ENCODE data around the gene ELK4. TPM values are rescaled to one million over a fixed set of nuclear protein-coding genes. Genes with fewer than 3 reads are reported as not detected.

ELK4 gene
- total and polyA plus RNA-seq, 2 of the 13 experiments (the other 11 are each of a cell fraction or from before 2014, with no cell fraction given), result 8.3 to 13.1 TPM

DNA sequence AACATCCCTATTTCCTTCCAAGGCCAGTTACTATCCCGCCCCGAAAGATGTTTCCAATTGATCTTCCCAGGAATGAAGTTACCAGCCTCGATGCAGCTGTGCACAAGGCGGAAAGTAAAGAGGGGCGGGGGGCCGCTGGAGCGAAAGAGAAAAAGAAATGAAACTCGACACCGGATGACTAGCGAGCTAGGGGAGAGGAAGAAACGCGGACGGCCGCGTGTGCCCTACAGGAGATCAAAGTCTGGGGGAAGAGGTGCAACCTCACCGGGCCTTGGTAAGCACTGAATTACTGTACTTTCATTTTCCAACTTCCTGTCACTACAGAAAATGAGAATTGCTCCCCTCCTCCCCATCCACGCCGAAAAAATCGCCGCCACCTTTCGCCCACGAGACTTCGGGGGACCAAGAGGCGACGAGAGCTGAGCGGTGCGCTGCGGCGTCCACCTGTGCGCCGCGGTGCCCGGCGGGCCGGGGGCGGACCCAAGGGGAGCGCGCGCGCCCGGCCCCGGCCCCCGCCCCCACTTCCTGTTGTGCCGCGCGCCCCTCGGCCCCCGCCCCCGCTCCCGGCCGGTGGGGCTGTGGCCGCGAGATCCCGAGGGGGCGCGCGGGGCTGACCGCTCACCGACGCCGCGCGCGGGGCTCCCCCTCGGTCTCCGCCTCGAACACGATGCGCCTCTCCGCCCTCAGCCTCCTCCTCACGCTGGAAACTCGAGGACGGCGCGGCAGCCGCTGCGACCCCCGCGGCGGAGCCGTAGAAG is 622 bp downstream of the ELK4 start (continued):
- 0 out of 2 replicates have a peak, but pooled peaks have one; percentile 52 for TF ChIP-seq ZNF264 (CRISPR knock-in tag; IDR thresholded peaks at IDR 0.05)
- no peak for TF ChIP-seq ZNF546 (CRISPR knock-in tag; conservative IDR thresholded peaks at IDR 0.05)
- TF ChIP-seq KDM6A (CRISPR knock-in tag; IDR thresholded peaks at IDR 0.05; ENCODE audit: low read depth), result no peak; the same call in 1 of the 2 replicates
- TF ChIP-seq HNF4G (IDR thresholded peaks at IDR 0.05; ENCODE audit: borderline replicate concordance, low read depth, low read length), result peak; percentile 63; the same call in 1 of the 2 replicates
- peak; percentile 49; the same call in 1 of the 2 replicates for TF ChIP-seq HNF4G (CRISPR knock-in tag; IDR thresholded peaks at IDR 0.05; ENCODE audit: borderline replicate concordance, low read depth)
- TF ChIP-seq ELF1 (CRISPR knock-in tag; IDR thresholded peaks at IDR 0.05), result peak; percentile 33; the same call in 1 of the 2 replicates
- no peak for TF ChIP-seq PLSCR1 (CRISPR knock-in tag; IDR thresholded peaks at IDR 0.05; ENCODE audit: borderline replicate concordance)
- TF ChIP-seq ASH2L (IDR thresholded peaks at IDR 0.05; ENCODE audit: insufficient read length, low read depth, low read length), result peak; percentile 92
- TF ChIP-seq, protein P1, sequence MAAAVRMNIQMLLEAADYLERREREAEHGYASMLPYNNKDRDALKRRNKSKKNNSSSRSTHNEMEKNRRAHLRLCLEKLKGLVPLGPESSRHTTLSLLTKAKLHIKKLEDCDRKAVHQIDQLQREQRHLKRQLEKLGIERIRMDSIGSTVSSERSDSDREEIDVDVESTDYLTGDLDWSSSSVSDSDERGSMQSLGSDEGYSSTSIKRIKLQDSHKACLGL (CRISPR knock-in tag; IDR thresholded peaks at IDR 0.05), result no peak
- peak; percentile 13; the same call in 1 of the 2 replicates for TF ChIP-seq FOXK1 (CRISPR knock-in tag; IDR thresholded peaks at IDR 0.05; ENCODE audit: borderline replicate concordance, low read depth)
- TF ChIP-seq IRX3 (CRISPR knock-in tag; IDR thresholded peaks at IDR 0.05; ENCODE audit: borderline replicate concordance, low read depth), result no peak
- no peak for TF ChIP-seq SRSF1 (optimal IDR thresholded peaks at IDR 0.05; ENCODE audit: low read depth, low read length)
- no peak for TF ChIP-seq MYNN (CRISPR knock-in tag; IDR thresholded peaks at IDR 0.05; ENCODE audit: low read depth)
- peak; percentile 32 for TF ChIP-seq YY1 (IDR thresholded peaks at IDR 0.05; ENCODE audit: insufficient read depth, insufficient replicate concordance, low read depth, low read length)
- no peak for TF ChIP-seq NFIC (IDR thresholded peaks at IDR 0.05; ENCODE audit: low read length)
- TF ChIP-seq ZNF441 (CRISPR knock-in tag; IDR thresholded peaks at IDR 0.05; ENCODE audit: borderline replicate concordance), result peak; percentile 53; the same call in 1 of the 2 replicates
- 0 out of 2 replicates have a peak, but pooled peaks have one; percentile 18 for TF ChIP-seq NCOA2 (CRISPR knock-in tag; IDR thresholded peaks at IDR 0.05)
- TF ChIP-seq NR2F2 (IDR thresholded peaks at IDR 0.05; ENCODE audit: borderline replicate concordance, low read depth), result peak; percentile 9; the same call in 1 of the 2 replicates
- TF ChIP-seq SRSF9 (IDR thresholded peaks at IDR 0.05; ENCODE audit: borderline replicate concordance, insufficient read depth, low read depth, low read length, poor library complexity, severe bottlenecking), result no peak
- no peak for TF ChIP-seq ZBTB1 (CRISPR knock-in tag; IDR thresholded peaks at IDR 0.05; ENCODE audit: borderline replicate concordance)
- TF ChIP-seq TP53 (CRISPR knock-in tag; conservative IDR thresholded peaks at IDR 0.05), result no peak
- TF ChIP-seq ZNF44 (CRISPR knock-in tag; IDR thresholded peaks at IDR 0.05), result no peak
- TF ChIP-seq CC2D1A (CRISPR knock-in tag; IDR thresholded peaks at IDR 0.05), result no peak
- no peak for TF ChIP-seq ZBTB25 (CRISPR knock-in tag; IDR thresholded peaks at IDR 0.05)
- TF ChIP-seq ZNF354B (CRISPR knock-in tag; IDR thresholded peaks at IDR 0.05), result no peak
- no peak for TF ChIP-seq NFE2L1 (CRISPR knock-in tag; IDR thresholded peaks at IDR 0.05; ENCODE audit: borderline replicate concordance)
- TF ChIP-seq, protein P2, sequence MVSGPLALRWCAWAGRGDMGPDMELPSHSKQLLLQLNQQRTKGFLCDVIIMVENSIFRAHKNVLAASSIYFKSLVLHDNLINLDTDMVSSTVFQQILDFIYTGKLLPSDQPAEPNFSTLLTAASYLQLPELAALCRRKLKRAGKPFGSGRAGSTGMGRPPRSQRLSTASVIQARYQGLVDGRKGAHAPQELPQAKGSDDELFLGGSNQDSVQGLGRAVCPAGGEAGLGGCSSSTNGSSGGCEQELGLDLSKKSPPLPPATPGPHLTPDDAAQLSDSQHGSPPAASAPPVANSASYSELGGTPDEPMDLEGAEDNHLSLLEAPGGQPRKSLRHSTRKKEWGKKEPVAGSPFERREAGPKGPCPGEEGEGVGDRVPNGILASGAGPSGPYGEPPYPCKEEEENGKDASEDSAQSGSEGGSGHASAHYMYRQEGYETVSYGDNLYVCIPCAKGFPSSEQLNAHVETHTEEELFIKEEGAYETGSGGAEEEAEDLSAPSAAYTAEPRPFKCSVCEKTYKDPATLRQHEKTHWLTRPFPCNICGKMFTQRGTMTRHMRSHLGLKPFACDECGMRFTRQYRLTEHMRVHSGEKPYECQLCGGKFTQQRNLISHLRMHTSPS (CRISPR knock-in tag; IDR thresholded peaks at IDR 0.05; ENCODE audit: low read depth), result no peak
